Measurements from ENCODE around the gene CIAO3. TPM values are rescaled to one million over a fixed set of nuclear protein-coding genes. Genes with fewer than 3 reads are reported as not detected.

CIAO3 gene
- total RNA-seq, 1 experiment from 2014 or later: 21.9 TPM

DNA sequence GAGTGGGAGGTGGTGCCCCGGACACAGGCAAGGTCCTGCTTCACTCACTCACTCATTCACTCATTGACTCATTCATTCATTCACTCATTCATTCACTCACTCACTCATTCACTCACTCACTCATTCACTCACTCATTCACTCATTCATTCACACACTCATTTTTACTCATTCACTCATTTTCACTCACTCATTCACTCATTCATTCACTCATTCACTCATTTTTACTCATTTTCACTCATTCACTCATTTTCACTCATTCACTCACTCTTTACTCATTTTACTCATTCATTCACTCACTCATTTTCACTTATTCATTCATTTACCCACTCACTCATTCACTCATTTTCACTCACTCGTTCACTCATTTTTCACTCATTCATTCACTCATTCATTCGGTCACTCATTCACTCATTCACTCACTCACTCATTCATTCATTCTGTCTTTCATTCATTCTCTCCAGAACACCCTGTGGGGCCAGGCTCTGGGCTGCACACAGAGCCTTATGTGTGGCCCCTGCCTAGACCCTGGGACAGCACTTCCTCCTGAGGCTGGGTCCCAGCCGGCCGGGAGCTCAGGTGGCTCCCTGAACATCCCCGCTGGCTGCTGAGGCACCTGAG, 38.2 kb upstream of the CIAO3 start:
- Mint-ChIP-seq H3K27ac (no peak overlapping the region), H3K4me3 (no peak overlapping the region), H3K4me1 (no peaks in the 10 kb centered on the region), H3K9me3 (no peaks in the 10 kb centered on the region), H3K27me3 (ENCODE audit: low read depth) (peaks cover 31% of the 10 kb centered on the region), H3K36me3 (ENCODE audit: insufficient read depth in 1 of 3, low read depth in 3 of 3) (no peaks in the 10 kb centered on the region)
- Histone ChIP-seq H3K23me2 (ENCODE audit: insufficient read length, low read depth, low read length, poor library complexity, severe bottlenecking) (no peaks in the 10 kb centered on the region), H2AFZ (ENCODE audit: low read length) (no peak overlapping the region), H4K20me1 (ENCODE audit: control insufficient read depth, insufficient read depth, insufficient read length) (peaks cover 3% of the 10 kb centered on the region), H3K4me1 (ENCODE audit: insufficient read depth, low read length) (no peaks in the 10 kb centered on the region), H3K4ac (ENCODE audit: low read depth, low read length) (no peak overlapping the region), H2AK5ac (ENCODE audit: insufficient read length, low read length) (no peak overlapping the region), H2BK15ac (ENCODE audit: low read depth, low read length) (no peak overlapping the region), H3K9ac (ENCODE audit: extremely low read depth, insufficient read length, low read length) (no peak overlapping the region), H3K4me2 (ENCODE audit: insufficient read depth, insufficient read length, low read length) (no peak overlapping the region), H4K5ac (ENCODE audit: insufficient read length, low read depth, low read length) (no peak overlapping the region), H3K18ac (ENCODE audit: insufficient read length, low read depth, low read length) (no peak overlapping the region), H3K9me3 (ENCODE audit: control insufficient read depth, low read depth, low read length) (no peaks in the 10 kb centered on the region), H2BK5ac (ENCODE audit: insufficient read length, low read length) (no peak overlapping the region), H3K23ac (ENCODE audit: insufficient read length, low read depth, low read length) (no peak overlapping the region), H3T11ph (ENCODE audit: low read length) (no peak overlapping the region), H3K79me2 (ENCODE audit: insufficient read depth, low read length) (no peaks in the 10 kb centered on the region), H3K27me3 (ENCODE audit: insufficient read depth, low read length) (no peaks in the 10 kb centered on the region; the same call in 1 of the 2 replicates), H2BK120ac (ENCODE audit: low read depth, low read length, poor library complexity, severe bottlenecking) (no peak overlapping the region), H2BK12ac (ENCODE audit: insufficient read length, low read depth, low read length) (no peak overlapping the region), H2BK20ac (ENCODE audit: low read depth, low read length, poor library complexity, severe bottlenecking) (no peak overlapping the region), H4K91ac (ENCODE audit: insufficient read length, low read depth, low read length) (no peak overlapping the region), H3K14ac (ENCODE audit: insufficient read depth, low read length) (no peak overlapping the region), H3K27ac (ENCODE audit: insufficient read length, low read depth, low read length) (no peak overlapping the region), H4K8ac (replicated peaks; ENCODE audit: insufficient read length, low read depth, low read length) (no peak overlapping the region), H3K56ac (ENCODE audit: insufficient read length, low read depth, low read length) (no peak overlapping the region), H3K79me1 (ENCODE audit: insufficient read depth, low read depth, low read length, poor library complexity, severe bottlenecking) (no peaks in the 10 kb centered on the region)
- DNase-seq: no peak
- WGBS (ENCODE audit: extremely low coverage, insufficient read length, low lambda C conversion rate): 100% methylated on average over 2 of the region's 6 CpGs
- no peak for TF ChIP-seq CTCF (conservative IDR thresholded peaks at IDR 0.05)

Data from H9 (cell line).